Measurements from ENCODE around the gene STK31.

STK31 gene

GRCh38 chr7:23710000-23710399 lies at the start of gene STK31:
Gene STK31, plus strand, starts transcription at chr7:23710219. Its CDS starts 67 bp downstream, at chr7:23710286.
- ChIA-PET CTCF (interaction anchor here (0.6 to 6.8 kb wide), 8 partner anchors 10 to 165 kb away, joined by 3 to 70 read pairs (median 8); no protein-coding TSS in a partner anchor), POLR2A (no interaction called here)
- TF ChIP-seq ZNF510 (tag by site-specific recombination; IDR thresholded peaks at IDR 0.05; ENCODE audit: insufficient replicate concordance) (no peak), ZNF768 (tag by site-specific recombination; IDR thresholded peaks at IDR 0.05) (no peak), KLF9 (tag by site-specific recombination; IDR thresholded peaks at IDR 0.05; ENCODE audit: low read depth) (no peak), ZFP69B (tag by site-specific recombination; IDR thresholded peaks at IDR 0.05) (no peak)
- Histone ChIP-seq H3K4me3 (ENCODE audit: low read depth, low read length) (no peak within 1 kb of the TSS), H3K36me3 (ENCODE audit: control insufficient read depth in 2 of 2, insufficient read depth in 1 of 2, low read length in 2 of 2) (peaks cover 6 to 10% of the 10 kb centered on the region in 2 experiments; a peak in 2 of 3 replicates), H3K4me1 (ENCODE audit: control insufficient read depth, insufficient read depth, low read length) (no peaks in the 10 kb centered on the region), H3K9me3 (ENCODE audit: control insufficient read depth, insufficient read depth, low read depth, low read length) (peaks cover 2% of the 10 kb centered on the region; the same call in 1 of the 2 replicates), H3K27ac (ENCODE audit: extremely low read depth, low read depth, low read length) (no peak within 1 kb of the TSS)

- H3K9me3 ChIP-seq (ENCODE audit: control insufficient read depth, insufficient read depth, low read depth, low read length): no peaks in the 10 kb centered on the region
- H3K27ac ChIP-seq (ENCODE audit: extremely low read depth, low read depth, low read length): no peak overlapping the region
- ChIA-PET POLR2A (no interaction called here), CTCF (interaction anchor here (1.5 kb wide), 1 partner anchor 36 kb away, joined by 3 read pairs; no protein-coding TSS in a partner anchor)
- no peaks in the 10 kb centered on the region for H3K36me3 ChIP-seq (ENCODE audit: control insufficient read depth in 2 of 2, insufficient read depth in 1 of 2, low read length in 2 of 2)
- H3K4me3 ChIP-seq (ENCODE audit: low read depth, low read length): no peak overlapping the region
- no peak for TF ChIP-seq ZBTB11 (tag by site-specific recombination; conservative IDR thresholded peaks at IDR 0.05; ENCODE audit: low read depth)
- TF ChIP-seq ZNF692 (tag by site-specific recombination; IDR thresholded peaks at IDR 0.05): no peak
- TF ChIP-seq SP3 (tag by site-specific recombination; IDR thresholded peaks at IDR 0.05): no peak
- no peaks in the 10 kb centered on the region for H3K4me1 ChIP-seq (ENCODE audit: control insufficient read depth, insufficient read depth, low read length)
These were observed 48.6 kb upstream of the STK31 start for GRCh38 chr7:23661385-23661784.

- no peak overlapping the region for H3K4me3 ChIP-seq (ENCODE audit: low read depth, low read length)
- CTCF ChIA-PET: interaction anchor here (0.6 to 1.5 kb wide), 2 partner anchors 35 to 93 kb away, joined by 3 read pairs; no protein-coding TSS in a partner anchor
- H3K36me3 ChIP-seq (ENCODE audit: control insufficient read depth in 2 of 2, insufficient read depth in 1 of 2, low read length in 2 of 2): no peaks in the 10 kb centered on the region
- TF ChIP-seq ZNF658 (tag by site-specific recombination; IDR thresholded peaks at IDR 0.05) (no peak), ZNF692 (tag by site-specific recombination; IDR thresholded peaks at IDR 0.05) (no peak), ZNF501 (tag by site-specific recombination; IDR thresholded peaks at IDR 0.05) (no peak), WT1 (tag by site-specific recombination; IDR thresholded peaks at IDR 0.05) (no peak), KLF7 (tag by site-specific recombination; IDR thresholded peaks at IDR 0.05; ENCODE audit: borderline replicate concordance) (no peak), ZNF548 (tag by site-specific recombination; IDR thresholded peaks at IDR 0.05) (no peak), HOXA7 (CRISPR knock-in tag; IDR thresholded peaks at IDR 0.05; ENCODE audit: borderline replicate concordance) (no peak), ZNF514 (tag by site-specific recombination; IDR thresholded peaks at IDR 0.05) (no peak), SCRT1 (tag by site-specific recombination; IDR thresholded peaks at IDR 0.05; ENCODE audit: borderline replicate concordance) (no peak), TRIM28 (IDR thresholded peaks at IDR 0.05; ENCODE audit: borderline replicate concordance, low read length) (no peak)
- POLR2A ChIA-PET: no interaction called here
- no peaks in the 10 kb centered on the region for H3K4me1 ChIP-seq (ENCODE audit: control insufficient read depth, insufficient read depth, low read length)
- H3K9me3 ChIP-seq (ENCODE audit: control insufficient read depth, insufficient read depth, low read depth, low read length): no peaks in the 10 kb centered on the region
- H3K27ac ChIP-seq (ENCODE audit: extremely low read depth, low read depth, low read length): no peak overlapping the region
These were observed 47.7 kb upstream of the STK31 start for GRCh38 chr7:23662124-23662983.

All from HEK293 (cell line).